Measurements from ENCODE around the gene GSG1L.

Gene GSG1L

DNA sequence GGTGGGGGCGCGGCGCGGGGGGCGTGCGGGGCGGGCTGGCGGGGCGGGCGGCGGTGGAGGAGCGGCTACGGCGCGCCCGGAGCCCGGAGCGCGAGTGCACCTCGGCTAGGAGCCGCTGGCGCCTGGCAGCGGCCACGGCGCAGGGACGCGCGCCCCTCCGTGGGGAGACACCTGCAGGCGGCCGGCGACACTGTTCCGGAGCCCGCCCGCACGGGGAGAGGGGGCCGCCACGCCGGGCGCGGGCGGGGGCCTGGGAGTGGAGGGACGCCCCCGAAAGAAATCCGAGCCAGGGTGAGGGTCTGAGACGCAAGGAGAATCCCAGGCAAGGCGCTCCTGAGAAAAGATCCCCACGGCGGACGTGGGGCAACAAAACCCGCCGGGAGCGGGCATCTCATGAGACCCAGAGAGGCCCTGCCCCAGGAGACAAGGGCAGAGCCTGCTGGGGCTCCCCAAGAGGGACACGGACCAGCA is at the start of gene GSG1L:
Gene GSG1L, minus strand, starts transcription at position 124 of the 471 bp plus-strand sequence. CDS start 290 bp downstream, outside the sequence.
- DNase-seq: no peak

DNA sequence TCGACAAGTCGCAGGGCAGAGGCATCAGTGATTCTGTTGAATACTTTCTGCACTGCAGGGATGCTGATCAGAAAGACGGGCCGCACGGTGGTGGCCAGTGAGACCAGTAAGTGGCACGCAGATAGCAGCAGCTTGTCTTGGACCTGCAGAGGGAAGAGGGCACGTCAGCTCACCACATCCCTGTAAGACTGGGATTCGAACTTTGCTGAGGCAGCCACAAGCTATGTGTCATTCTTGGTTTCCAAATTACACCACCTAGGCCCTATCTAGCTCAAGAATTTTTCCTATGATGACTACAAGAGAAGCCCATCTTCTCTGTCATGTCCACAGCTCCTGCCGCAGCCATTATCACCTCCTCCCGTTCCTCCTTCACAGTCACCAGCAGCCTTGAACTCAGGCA is 49.4 kb upstream of the GSG1L start:
- no peak for DNase-seq

DNA sequence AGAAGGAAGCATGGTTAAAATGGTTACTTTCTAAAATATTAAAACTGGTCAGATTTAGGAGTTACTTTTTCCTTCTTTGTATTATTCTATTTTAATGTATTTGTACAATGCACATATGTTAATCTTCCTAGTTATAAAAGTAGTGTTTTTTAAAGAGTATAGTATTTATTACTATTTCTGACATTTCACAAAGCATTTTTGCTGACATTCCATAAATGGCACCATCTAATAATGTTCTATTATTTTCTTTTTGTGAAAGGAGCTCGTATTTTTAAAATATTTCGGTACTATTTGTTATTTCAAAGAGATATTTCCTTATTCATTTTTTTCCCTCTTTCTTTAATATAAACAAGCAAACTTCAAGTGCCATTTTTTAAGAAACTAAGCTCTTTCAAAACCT is 47.5 kb upstream of the GSG1L start:
- DNase-seq: no peak

DNA sequence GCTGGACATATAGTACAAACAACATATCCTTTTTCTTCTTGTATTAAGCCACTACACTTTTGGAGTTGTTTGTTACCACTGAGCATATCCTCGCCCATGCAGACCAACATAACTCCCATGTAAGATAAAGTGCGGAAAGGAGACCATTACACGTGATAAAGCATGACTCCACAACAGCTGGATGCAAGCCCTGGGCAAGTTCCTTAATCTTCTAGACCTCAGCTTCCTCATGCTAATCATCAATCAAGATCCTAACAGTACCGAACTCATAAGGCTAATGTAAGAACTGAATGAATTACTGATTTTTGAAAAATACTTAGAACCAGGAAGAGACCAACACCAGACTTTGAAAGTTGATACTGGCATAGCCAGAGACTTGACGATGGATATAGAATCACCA is 47.0 kb upstream of the GSG1L start:
- DNase-seq: no peak

DNA sequence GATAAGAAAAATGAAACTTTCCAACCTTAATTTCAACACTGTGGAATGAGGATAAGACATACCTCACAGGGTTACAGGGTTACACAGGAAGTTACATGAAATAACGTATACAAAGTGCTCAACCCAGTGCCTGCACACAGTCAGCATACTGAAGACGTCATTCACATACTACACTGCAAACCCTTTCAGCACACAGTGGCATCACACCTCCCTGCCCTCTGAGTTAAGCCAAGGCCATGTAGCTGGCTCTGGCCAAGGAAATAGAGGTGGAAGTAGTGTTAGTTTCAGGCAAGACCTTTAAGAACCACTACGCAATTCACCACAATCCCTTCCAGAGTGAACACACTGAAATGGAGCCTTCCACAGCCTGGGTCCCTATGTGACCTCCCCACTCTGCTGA is 46.6 kb upstream of the GSG1L start:
- DNase-seq: no peak

DNA sequence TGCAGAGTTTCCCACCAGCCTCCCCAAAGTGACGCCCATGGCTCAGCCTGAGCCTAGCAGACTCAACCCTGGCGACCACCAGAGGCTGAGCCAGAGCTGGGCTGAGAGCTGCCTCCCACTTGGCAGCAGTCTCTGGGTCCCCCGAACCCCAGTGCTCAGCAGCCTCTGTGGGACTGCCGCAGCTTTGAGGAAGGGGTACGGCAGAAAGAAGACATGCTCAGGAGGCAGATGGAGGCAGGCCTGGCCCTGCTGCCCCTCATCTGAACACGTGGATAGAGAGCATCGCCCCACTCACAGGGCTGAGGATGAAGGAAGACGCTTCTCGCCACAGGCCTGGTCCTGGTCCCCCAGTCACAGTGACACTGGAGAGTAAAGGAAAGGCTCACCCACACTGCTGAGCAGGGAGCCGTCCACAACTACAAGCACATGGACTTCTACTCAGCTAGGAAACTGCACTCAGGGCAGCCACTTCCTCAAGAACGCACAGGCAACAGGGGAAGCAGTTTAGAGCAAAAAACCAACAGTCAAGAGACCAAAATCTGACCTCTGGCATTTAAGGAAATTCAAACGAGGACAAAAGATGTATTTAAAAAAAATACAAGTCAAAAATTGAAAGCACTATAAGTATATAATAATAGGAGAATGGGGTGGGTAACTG is 45.2 kb upstream of the GSG1L start:
- DNase-seq: no peak

DNA sequence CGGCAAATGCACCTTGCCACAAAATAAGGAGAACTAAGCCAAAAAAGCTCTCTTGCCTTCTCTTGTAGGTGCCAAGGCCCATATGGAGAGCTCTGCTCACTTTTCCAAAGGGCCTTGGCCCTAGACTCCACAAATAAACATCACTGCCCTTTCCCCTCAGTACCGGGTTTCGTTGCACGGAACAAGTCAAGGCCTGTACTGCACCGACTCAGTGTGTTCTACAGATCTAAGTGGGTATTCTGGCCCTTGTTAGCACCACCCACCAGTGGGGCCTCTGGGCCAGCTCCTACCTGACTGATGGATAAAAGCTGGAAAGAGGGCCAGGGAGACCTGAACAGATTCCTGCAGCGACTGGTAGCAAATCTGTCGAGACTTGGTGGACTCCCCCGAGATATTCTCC is 43.7 kb upstream of the GSG1L start:
- DNase-seq: no peak

DNA sequence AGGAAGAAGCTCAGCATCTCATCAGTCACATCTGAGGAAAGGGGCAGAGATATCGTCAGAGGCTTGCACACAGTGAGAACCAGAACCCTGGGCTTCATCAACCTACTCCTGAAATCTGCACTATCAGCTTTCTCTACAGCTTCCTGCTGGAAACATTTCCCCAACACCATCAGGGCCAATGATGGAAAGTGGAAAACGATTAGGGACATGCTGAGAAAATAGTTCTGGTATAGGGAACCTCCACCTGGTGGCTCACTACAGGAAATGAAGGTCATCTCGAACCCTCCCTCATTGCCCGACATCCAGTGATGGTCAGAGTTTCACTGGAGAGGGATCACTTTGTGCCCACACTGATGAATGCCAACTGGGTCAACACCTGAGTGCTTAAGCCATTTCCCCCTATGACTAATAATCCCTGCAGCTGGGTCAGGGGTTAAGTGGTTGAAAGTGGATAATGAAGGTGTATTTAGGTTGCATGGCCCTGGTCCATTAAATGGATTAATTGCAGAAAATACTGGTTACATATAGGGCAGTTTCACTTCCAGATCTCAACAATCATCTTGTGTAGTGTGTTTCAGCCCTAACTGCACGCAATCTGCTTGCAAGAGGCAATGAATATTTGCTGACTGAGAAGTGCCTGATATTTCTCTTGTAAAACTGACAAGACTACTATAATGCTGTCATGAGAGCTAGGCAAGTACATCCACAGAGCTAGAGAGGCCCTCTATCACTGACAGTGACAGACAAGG is 43.1 kb upstream of the GSG1L start:
- no peak for DNase-seq

DNA sequence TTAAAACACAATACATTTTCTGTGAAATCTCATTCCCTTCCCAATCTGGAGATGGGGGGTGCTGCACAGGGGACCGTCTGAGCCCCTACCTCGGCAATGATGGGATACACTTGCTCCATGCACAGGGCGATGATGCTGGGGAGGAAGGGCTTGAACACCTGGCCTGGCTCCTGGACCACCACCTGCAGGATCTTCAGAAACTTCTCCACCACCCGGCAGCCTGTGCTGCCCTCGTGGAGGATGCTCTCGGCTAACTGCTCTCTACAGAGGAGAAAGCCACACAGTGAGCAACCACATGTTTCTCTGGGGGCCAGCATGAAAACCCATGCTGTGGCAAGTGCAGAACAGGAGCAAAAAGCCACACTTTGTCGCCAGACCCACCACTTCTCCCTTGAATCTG is 42.4 kb upstream of the GSG1L start:
- DNase-seq: no peak

DNA sequence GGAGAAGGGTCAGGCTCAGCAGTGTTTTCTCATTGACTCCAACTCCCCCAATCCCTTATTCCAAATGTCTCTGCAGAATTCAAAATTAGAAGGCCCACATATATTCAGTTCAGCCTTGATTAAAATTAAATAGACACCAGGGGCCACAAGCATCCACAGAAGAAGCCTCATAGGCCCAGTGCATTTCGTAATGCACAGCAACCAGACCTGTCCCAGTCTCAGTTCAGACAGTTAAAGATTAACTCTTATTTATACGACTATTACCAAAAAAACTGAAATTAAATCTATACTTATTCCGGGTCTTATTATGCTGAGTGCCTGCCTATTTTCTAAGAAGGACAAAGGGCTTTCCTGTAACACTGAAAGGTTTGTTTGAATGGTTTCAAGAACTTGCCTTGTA is 41.8 kb upstream of the GSG1L start:
- no peak for DNase-seq

DNA sequence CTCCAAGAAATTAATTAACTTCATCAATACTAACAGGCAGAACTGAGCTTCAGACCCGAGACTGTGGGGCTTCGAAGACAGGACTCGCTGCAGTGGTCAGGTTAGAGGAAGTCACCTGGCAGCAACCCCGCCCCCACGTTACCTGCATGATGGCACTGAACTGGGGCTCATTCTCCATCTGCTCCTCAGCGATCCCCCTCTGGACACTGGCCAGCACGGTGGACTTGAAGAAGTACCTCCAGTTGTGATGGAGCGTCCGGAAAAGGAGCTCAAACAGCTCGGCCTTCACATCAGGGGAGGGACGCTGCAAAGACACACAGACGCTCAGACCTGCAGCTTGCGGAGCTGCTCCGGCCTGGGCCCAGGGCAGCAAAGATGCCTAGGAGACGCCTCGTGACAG is 40.9 kb upstream of the GSG1L start:
- DNase-seq: no peak

DNA sequence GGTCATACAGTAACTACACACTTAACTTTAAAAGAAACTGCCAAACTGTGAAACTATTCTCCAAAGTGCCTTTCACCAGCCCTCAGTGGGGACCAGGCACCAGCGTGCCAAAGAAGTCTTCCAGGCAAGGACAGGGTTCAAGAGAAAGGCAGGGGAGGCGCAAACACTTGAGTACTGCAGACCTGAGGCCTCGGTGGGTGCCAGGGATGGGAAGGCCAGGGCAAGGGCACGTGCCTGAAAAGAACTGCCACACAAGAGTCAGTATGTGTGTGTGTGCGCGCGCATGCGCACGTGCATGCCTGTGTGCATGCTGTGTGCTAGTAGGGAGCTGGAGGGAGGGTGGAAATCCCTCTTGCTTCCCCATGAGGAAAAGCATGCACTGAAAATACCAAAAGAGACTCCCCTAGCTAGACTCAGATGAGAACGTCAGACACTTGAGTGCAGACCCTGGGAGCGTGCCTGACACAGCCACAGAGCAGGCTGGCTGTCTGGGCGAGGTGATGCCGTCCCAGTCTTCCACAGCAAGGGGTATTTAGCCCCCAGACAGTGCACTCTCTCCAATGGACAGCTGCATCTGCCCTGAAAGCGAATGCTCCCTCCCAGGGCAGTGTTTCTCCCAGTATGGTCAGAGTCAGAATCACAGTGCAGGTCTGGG is 40.1 kb upstream of the GSG1L start:
- no peak for DNase-seq

DNA sequence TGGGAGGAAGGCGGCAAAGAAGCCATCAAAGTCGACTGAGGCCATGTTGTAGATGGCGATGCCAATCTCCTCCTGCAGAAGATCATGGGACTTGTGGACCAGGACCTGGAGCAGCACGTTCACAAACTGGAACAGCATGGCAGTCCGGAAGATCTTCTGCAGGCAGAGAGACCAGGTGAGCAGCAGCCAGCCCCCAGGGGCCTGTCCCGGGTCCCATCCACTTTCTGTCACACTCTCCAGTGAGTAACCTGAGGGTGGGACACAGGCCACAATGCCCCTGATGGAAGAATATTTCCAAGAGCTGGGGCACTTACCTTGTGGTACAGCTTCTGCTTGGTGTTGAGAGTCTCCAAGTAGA is 38.0 kb upstream of the GSG1L start:
- DNase-seq: no peak

DNA sequence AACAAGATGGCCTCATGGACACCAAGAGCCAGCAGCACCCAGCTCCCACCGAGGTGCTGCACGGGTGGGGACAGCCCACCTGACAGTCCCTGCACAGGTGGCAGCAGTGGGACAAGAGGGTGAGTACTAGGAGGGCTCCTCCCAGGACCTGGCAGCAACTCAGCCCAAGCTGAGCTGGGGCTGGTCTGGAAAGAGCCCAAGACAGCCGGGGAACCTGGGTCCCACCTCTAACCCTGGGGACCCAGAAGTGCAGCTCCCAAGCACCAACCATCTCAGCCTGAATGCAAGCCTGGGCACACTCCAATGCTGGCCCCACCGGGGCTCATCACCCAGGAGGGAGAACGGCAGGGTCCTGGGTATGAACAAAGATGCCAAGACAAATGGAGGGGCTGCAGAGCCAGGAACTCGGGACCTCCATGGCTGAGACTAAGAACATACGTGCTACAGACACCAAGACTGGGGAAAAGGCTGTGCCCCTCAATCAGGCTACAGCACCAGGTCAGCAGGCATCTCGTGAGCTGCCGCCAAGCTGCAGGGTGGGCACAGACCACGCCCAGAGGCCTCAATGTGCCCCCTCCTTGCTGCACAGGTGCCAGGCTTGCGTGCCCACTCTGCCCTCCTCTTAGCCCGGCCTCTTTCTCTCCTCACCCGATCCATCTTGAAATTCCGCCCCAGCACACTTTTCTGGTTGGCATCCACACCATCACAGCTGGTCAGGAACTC is 37.5 kb upstream of the GSG1L start:
- DNase-seq: no peak

DNA sequence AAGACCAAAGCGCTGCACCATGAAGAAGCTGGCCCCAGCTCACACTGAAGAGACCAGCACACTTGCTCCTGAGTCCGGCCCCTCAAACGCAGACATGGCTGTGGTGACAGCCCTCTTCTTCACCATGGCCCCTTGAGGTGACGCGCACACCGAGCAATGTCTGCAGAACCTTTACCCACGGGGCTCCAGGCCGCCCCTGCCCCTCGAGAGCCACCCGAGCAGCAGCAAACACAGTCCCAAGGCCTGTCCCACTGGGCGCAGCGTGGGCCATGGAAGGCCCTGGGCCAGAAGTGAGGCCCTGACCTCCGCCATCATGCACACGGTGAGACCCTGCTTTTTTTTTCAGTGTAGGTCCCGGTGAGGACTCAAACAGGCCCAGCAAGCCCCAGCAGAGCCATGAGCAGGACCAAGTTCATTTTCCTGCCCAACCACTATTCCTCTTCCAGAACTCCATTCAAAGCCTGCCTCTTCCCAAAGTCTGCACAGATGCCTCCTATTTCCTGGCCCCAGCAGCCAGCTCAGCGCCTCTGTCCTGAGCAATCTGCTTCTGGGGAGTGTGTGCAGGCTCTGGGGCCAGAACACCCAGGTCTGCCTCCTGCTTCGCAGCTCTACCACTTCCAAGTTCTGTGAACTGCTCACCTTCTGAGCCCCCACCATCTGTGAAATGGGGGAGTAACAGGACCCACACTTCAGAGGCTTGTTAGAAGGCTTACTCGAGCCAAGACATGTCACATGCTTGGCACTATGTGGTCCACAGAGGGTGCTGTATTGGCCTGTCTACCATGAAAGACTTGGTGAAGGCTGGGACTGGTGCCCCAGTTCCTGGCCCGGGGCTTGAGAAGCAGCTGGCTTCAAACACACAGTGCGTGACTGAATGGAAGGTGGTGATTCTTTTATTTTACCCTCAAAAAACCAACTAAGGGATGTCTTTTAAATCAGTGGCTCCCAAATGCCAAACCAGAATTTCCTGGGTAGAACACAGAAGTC is 35.7 kb upstream of the GSG1L start:
- no peak for DNase-seq

DNA sequence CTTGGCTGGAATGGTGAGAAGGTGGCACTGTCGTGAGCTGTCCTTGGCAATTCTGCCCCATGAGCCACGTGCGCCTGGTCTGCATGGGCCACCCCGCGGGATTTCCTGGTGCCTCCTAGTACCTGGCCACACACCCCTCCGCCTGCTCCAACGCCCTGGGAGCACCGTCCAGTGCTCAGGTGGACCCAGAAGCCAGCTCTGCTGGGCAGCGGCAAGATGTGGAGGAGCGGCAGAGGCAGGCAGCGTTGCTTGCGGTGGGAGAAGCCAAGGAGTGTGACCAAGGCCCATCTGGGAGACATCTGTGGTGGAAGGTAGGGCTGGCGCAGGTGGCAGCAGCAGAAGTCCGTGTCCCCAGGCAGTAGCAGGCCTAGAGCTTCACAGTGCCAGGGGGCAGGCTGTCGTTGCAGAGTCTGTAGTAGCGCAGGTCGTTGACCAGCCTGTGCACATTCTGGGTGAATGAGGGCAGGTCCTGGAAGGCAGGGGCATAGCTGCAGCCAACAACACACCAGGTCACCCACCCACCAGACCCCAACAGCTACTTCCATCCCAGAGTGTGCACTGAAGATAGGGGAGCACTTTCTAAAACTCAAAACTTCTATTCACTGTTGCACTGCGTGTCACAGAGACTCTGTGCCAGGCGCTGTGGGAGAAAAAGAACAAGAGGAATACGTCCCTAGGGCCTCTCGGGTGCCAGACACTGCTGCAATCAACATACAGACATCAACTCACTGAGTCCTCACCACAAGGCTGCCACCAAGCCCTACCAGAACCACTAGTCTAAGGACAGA is 34.9 kb upstream of the GSG1L start:
- no peak for DNase-seq

DNA sequence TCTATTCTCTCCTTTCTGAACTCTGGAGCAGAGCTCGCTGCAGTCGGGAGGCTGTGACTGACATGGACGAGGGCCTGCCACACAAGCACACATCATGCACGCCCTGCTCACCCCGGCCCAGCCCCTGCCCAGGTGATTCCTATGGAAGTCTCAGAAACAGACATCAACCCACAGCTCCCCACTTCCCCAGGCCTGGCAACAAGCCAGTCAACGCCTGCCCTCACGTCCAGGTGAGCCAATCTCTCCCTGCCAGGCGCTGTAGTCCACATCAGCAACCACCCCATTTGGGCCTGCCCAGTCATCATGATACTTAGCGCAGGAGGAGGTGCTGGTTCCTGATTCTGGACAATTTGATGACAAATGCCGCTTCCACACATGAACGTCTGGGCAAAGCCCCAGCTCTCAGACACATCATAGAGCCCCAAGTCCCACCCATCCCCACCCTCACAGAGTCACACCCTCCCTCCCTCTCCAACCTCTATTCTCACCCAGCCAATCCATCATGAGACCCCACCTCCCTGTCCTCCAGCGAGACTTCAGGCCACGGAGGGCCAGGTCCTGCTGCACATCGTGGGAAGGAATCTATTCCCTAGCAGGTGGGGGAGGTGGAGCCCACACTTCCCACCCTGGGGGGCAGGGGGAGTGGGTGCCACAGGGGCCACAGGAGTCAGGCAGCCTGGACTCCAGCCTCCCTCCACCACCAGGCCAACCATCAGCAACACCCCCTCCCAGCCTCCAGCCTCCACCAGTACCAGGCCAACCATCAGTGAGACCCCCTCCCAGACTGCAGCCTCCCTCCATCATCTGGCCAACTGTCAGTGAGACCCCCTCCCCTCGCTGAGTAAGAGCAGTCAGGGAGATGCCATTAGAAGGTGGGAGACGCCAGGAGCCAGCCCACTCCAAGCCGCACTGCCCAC is 33.7 kb upstream of the GSG1L start:
- DNase-seq: no peak

DNA sequence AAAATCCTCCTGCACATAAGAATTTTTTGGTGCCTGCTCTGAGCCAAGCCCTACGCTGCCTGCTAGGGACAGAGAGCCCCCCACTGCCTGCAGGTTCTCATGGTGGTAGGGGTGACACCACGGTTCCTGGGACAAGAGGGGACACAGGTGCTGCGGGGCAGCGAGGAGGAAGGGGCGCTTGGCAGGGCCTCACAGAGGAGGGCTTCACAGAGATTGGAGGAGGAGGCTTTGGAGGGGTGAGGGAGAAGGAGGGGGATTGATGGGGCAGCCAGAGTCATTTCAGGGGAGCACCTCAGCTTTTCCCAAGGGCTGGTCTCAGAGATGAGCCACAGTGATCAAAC is 29.8 kb upstream of the GSG1L start:
- DNase-seq: no peak

DNA sequence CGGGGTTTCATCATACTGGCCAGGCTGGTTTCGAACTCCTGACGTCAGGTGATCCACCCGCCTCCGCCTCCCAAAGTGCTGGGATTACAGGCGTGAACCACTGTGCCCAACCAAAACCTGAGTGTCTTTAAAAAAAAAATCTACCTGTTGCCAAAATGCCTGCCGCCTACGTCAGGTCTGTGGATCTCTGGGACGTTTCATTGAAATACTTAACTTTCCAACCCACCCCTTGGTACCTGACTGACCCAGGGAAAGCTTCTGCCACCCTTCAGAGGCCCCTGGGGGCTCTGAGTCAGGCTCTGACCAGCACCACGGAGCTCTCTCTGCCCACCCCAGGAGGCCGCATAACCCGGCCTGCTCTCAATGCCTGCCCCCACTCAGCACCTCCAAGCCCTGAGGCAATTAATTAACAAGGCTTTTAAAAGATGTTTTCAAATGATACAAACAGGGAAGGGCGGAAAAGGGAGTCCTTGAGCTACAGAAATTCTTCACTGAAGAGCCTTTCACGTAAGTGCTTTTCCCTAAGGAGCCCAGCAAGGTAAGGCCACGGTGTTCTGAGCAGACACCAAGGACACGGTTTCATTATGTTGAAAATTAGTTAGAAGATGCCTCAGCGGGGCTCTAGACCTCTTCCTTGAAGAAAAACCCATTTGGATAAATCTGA is 29.3 kb upstream of the GSG1L start:
- DNase-seq: no peak

DNA sequence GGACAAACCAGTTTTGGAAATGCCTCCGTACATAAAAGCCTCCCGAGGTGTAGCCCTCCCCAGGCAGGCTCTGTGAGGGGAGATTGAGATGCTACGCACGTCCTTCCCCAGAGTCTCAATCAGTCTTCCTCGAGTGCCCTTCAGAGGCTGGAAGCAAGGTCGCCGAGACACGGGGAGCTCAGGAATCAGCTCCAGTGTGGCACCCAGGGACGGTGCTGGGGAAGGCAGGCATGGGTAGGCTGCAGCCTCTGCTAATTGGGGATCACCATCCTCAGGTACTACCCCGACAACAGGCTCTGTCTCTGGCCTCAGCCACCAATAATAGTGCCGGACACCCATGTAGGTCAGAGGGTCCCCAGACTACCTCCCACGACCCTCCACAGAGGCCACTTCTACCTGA is 28.1 kb upstream of the GSG1L start:
- DNase-seq: no peak

Measured in stimulated activated CD4-positive, alpha-beta T cell treated with anti-CD3 and anti-CD28 coated beads, Interleukin-12 subunit alpha, Interleukin-12 subunit beta, amount 100 ng/mL, for 4 hours (primary cell).